Esophagus muscularis mucosa (tissue), 3 donors: ENCODE results near the gene PSME3.

Experiments used
- POLR2AphosphoS5 ChIP-seq, 2 donors: sonication (generic); formaldehyde crosslinking; IDR thresholded peaks; one replicate each; pipeline ENCODE4 v1.6.1; 2017; ENCODE audit warnings: antibody characterized with exemption in 2 of 2
- TF ChIP-seq, protein P1 (sequence below), 3 experiments: fragments of 200-600 bp in 2 of 3; fragments of 450-650 bp in 1 of 3; sonication (generic) in 2 of 3; IDR thresholded peaks; one replicate each; pipeline ENCODE4 v1.5.1; 2017 to 2019; ENCODE audit warnings: antibody characterized with exemption in 3 of 3, mild to moderate bottlenecking in 2 of 3, moderate library complexity in 1 of 3

GRCh38 chr17:42784811-42785592 is 48.2 kb upstream of the PSME3 start:
- TF ChIP-seq POLR2AphosphoS5 (IDR thresholded peaks at IDR 0.05), result no peak
- TF ChIP-seq, protein P1, sequence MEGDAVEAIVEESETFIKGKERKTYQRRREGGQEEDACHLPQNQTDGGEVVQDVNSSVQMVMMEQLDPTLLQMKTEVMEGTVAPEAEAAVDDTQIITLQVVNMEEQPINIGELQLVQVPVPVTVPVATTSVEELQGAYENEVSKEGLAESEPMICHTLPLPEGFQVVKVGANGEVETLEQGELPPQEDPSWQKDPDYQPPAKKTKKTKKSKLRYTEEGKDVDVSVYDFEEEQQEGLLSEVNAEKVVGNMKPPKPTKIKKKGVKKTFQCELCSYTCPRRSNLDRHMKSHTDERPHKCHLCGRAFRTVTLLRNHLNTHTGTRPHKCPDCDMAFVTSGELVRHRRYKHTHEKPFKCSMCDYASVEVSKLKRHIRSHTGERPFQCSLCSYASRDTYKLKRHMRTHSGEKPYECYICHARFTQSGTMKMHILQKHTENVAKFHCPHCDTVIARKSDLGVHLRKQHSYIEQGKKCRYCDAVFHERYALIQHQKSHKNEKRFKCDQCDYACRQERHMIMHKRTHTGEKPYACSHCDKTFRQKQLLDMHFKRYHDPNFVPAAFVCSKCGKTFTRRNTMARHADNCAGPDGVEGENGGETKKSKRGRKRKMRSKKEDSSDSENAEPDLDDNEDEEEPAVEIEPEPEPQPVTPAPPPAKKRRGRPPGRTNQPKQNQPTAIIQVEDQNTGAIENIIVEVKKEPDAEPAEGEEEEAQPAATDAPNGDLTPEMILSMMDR (IDR thresholded peaks at IDR 0.05), result no peak
